Breast epithelium (tissue), 3 donors: ENCODE data around the gene FERMT1.

Experiments
- CTCF ChIP-seq, 3 donors: fragments of 450-650 bp; IDR thresholded peaks; one replicate each; pipeline ENCODE4 v1.5.1; 2016 to 2017; ENCODE audit warnings: antibody characterized with exemption in 3 of 3, mild to moderate bottlenecking in 3 of 3, moderate library complexity in 3 of 3
- POLR2A ChIP-seq: fragments of 450-650 bp; IDR thresholded peaks from one replicate; pipeline ENCODE4 v1.6.1; 2016; ENCODE audit warnings: antibody characterized with exemption, mild to moderate bottlenecking, moderate library complexity
- POLR2AphosphoS5 ChIP-seq, 3 donors: sonication (generic); formaldehyde crosslinking; IDR thresholded peaks; one replicate each; pipeline ENCODE4 v1.6.1; 2017; ENCODE audit warnings: antibody characterized with exemption in 3 of 3

- TF ChIP-seq POLR2AphosphoS5 (IDR thresholded peaks at IDR 0.05) (no peak), CTCF (IDR thresholded peaks at IDR 0.05) (no peak), POLR2A (no peak)
Measured at GRCh38 chr20:6104493-6105188, 18.2 kb downstream of the FERMT1 start.
